Motor neuron (in vitro differentiated cells): Measurements from ENCODE around the gene SBF2. TPM values are rescaled to one million over a fixed set of nuclear protein-coding genes. Genes with fewer than 3 reads are reported as not detected.

Experiments used
- ATAC-seq, 8 experiments: fragments of 200-7000 bp; cut with Tn5 transposase; replicated peaks in 6 of 8; 2 replicates each; pipeline ENCODE4 v1.8.0; 2021; ENCODE audit warnings: mild to moderate bottlenecking in 8 of 8, moderate library complexity in 8 of 8
- H3K27ac ChIP-seq, 2 donors: fragments of 250-450 bp; sonication (Bioruptor Pico); 2 replicates each; pipeline ENCODE4 v1.9.0; 2021; ENCODE audit warnings: antibody characterized with exemption in 2 of 2, mild to moderate bottlenecking in 2 of 2, moderate library complexity in 1 of 2
- H3K4me1 ChIP-seq, 2 donors: fragments of 250-450 bp; sonication (Bioruptor Pico); replicated peaks in 1 of 2; 2 replicates each; pipeline ENCODE4 v1.6.1; 2021; ENCODE audit warnings: antibody characterized with exemption in 2 of 2, mild to moderate bottlenecking in 2 of 2, moderate library complexity in 1 of 2
- H3K4me3 ChIP-seq, 5 donors: fragments of 250-450 bp; sonication (Bioruptor Pico); 2 replicates each; pipeline ENCODE4 v1.9.0; 2021; ENCODE audit warnings: antibody characterized with exemption in 5 of 5, mild to moderate bottlenecking in 5 of 5, moderate library complexity in 4 of 5
- WGBS, 10 experiments: fragments of 450-650 bp; shearing (Covaris generic); methylation state at CpG; one replicate each; pipeline ENCODE4 v1.0.0; 2022; 5-methylcytosine and 5-hydroxymethylcytosine counted together
- in situ Hi-C, 9 experiments: fragments of 400-800 bp; cut with MboI; loops; one replicate each; pipeline ENCODE4 v1.15.0; 2021; ENCODE audit warnings: low sequenced_read_pairs in 9 of 9, low pct_unique_long_range_greater_than_20kb in 2 of 9; ENCODE audit not compliant: unreplicated experiment in 9 of 9
- total RNA-seq, 8 experiments: library from RNA; unstranded; fragments of 300-600 nt; gene quantifications; 2 replicates each; pipeline versions ENCODE4 v1.2.3 to v1.2.4, GENCODE V29; 2022

SBF2 gene
- 10 to 100 TPM; 31.8 to 66.3 (median 44.6) TPM for total RNA-seq

- ATAC-seq, result peak; percentile 79 to 92 (median 86)
- Histone ChIP-seq H3K4me3 (peak within 1 kb of the TSS; percentile 79 to 99 (median 91)), H3K4me1 (peaks cover 0 to 4% of the 10 kb centered on the region in 2 donors), H3K27ac (peak within 1 kb of the TSS; percentile 61 to 85)
- in situ Hi-C loops, result loop anchor here in 2 of 9 experiments (10.0 to 25.0 kb wide), 2 partner anchors 79 to 531 kb away; no protein-coding TSS in a partner anchor
- WGBS, 10 experiments, result 0 to 14% (median 0%) methylated on average over 1 to 8 of the region's 81 CpGs; no CpG with 5 or more reads in 4 of the 10 experiments
Measured at GRCh38 chr11:10293423-10294289, at the start of gene SBF2. Gene SBF2, minus strand, starts transcription at chr11:10294219. Its CDS starts 150 bp downstream, at chr11:10294069.

DNA sequence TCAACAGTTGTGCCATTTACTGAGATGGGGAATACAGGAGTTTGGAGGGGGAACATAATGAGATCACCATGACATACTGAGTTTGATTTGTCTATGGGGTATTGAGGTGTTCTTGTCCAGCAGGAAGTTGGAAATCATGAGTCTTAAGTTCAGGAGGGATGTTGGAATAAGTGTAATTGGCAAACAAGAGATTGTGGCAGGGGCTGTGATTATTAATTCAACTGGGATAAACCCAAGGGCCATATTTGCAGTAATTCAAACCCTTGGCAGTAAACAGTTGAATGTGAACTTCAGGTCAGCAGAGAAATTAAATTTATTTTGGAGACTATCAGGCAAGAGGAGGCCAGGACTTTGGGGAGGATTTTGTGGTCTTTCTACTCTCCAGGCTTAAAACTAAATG lies 44.3 kb upstream of the SBF2 start:
- in situ Hi-C loops, result no loop called here
- H3K4me1 ChIP-seq, result no peaks in the 10 kb centered on the region

GRCh38 chr11:10333490-10333889 lies 39.5 kb upstream of the SBF2 start:
- H3K4me1 ChIP-seq, result no peaks in the 10 kb centered on the region
- no peak for ATAC-seq
- no peak overlapping the region for H3K4me3 ChIP-seq
- in situ Hi-C loops, result no loop called here
- no peak overlapping the region for H3K27ac ChIP-seq
- WGBS, 10 experiments, result 17 to 100% (median 63%) methylated on average over 1 of the region's 1 CpG; no CpG with 5 or more reads in 4 of the 10 experiments

More for the DNA sequence above, 44.3 kb upstream of the SBF2 start:
- no peak overlapping the region for H3K27ac ChIP-seq
- ATAC-seq, result no peak
- no peak overlapping the region for H3K4me3 ChIP-seq

DNA sequence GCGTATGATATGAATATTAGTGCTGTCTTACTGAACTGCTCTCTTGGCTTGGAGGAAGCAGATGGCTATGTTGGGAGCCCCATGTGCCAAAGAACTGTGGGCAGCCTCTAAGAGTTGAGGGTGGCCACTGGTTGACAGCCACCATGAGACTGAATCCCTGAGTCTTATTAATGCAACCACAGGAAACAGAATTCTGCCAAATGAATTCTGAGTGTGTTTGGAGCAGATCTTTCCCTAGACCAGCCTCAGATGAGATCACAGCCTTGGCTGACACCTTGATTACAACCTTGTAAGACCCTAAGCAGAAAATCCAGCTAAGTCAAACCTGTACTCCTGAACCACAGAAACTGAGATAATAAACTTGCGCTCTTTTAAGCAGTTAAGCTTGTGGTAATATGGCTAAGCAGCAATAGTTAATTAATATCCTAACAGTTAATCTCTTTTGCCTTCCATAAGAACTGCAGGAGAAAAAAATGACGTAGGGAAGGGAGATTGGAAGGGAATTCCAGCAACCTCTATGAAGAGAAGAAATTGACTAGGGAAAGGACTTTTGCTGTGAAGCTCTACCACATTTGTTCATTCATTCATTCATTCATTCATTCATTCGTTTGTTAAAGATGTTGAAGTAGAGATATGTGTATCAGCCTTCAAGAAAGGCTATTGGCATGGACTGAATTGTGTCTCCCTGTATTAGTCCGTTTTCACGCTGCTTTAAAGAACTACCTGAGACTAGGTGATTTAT lies 37.7 kb upstream of the SBF2 start:
- H3K4me3 ChIP-seq, result no peak overlapping the region
- 63 to 100% (median 84%) methylated on average over 2 to 6 of the region's 6 CpGs for WGBS, 10 experiments
- no peak overlapping the region for H3K27ac ChIP-seq
- ATAC-seq, result no peak
- no peaks in the 10 kb centered on the region for H3K4me1 ChIP-seq
- in situ Hi-C loops, result no loop called here

GRCh38 chr11:10329935-10330334 lies 35.9 kb upstream of the SBF2 start:
- no peak for ATAC-seq
- no peak overlapping the region for H3K27ac ChIP-seq

DNA sequence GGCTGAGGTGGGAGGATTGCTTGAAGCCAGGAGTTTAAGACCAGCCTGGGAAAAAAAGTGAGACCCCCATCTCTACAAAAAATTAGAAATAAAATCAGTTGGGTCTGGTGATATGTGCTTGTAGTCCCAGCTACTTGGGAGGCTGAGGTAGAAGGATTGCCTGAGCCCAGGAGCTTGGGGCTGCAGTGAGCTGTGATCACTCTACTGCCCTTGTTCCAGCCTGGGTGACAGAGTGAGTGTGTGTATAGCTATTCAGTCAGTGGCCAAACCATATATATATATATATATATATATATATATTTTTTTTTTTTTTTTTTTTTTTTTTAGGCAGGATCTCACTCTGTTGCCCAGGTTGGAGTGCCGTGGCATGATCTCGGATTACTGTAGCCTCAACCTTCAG lies 35.3 kb upstream of the SBF2 start:
- WGBS, 10 experiments, result 80% methylated on average over 2 of the region's 2 CpGs; no CpG with 5 or more reads in 9 of the 10 experiments
- Histone ChIP-seq H3K4me3 (no peak overlapping the region), H3K27ac (no peak overlapping the region), H3K4me1 (no peaks in the 10 kb centered on the region)
- in situ Hi-C loops, result no loop called here
- ATAC-seq, result no peak

More at GRCh38 chr11:10329935-10330334, 35.9 kb upstream of the SBF2 start:
- Histone ChIP-seq H3K4me3 (no peak overlapping the region), H3K4me1 (no peaks in the 10 kb centered on the region)
- in situ Hi-C loops, result no loop called here
- 8 to 100% (median 63%) methylated on average over 1 to 2 of the region's 2 CpGs for WGBS, 10 experiments

DNA sequence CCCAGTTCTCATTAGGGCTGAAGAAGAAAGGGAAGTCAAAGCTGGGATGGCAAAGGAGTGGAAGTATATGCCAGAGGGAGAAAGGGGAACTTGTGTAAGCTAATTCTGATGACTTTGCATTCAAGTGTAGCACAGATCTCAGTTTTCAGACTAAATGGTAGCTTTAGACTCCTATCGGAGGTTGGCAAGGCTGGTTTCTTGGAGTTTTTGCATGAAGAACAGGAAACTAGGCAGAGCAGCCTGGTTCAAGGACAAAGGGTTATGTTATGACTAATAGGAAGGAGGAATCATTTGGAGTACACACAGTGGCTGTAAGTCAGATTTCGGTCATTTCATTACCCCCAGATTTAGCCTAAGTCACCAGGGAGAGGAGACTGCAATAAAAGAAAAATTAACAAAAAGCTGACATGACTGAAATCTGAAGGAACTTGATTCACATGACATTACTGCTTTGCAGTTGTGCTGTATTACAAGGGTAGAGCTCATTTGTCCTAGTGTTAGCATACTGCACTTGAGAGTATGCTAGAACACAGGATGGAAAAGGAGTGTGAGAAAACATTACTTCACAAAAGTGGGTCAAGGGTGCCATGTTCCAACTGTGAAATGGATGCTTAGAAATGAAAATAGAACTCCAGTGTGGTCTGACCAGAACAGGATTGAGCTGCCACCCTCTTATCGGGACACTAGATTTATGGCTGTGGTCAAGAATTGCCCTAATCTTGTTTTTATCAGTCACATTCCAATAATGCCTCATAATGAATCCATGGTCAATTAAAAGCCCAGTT lies 34.5 kb upstream of the SBF2 start:
- Histone ChIP-seq H3K27ac (no peak overlapping the region), H3K4me3 (no peak overlapping the region), H3K4me1 (no peaks in the 10 kb centered on the region)
- ATAC-seq, result no peak
- in situ Hi-C loops, result no loop called here
- WGBS, 10 experiments, result 30 to 95% (median 62%) methylated on average over 1 to 3 of the region's 3 CpGs; no CpG with 5 or more reads in 1 of the 10 experiments

- in situ Hi-C loops, result no loop called here
- Histone ChIP-seq H3K4me1 (peaks cover 0 to 2% of the 10 kb centered on the region in 2 donors), H3K4me3 (no peak overlapping the region), H3K27ac (no peak overlapping the region)
- ATAC-seq, result no peak
Measured at GRCh38 chr11:10327254-10327653, 33.2 kb upstream of the SBF2 start.

DNA sequence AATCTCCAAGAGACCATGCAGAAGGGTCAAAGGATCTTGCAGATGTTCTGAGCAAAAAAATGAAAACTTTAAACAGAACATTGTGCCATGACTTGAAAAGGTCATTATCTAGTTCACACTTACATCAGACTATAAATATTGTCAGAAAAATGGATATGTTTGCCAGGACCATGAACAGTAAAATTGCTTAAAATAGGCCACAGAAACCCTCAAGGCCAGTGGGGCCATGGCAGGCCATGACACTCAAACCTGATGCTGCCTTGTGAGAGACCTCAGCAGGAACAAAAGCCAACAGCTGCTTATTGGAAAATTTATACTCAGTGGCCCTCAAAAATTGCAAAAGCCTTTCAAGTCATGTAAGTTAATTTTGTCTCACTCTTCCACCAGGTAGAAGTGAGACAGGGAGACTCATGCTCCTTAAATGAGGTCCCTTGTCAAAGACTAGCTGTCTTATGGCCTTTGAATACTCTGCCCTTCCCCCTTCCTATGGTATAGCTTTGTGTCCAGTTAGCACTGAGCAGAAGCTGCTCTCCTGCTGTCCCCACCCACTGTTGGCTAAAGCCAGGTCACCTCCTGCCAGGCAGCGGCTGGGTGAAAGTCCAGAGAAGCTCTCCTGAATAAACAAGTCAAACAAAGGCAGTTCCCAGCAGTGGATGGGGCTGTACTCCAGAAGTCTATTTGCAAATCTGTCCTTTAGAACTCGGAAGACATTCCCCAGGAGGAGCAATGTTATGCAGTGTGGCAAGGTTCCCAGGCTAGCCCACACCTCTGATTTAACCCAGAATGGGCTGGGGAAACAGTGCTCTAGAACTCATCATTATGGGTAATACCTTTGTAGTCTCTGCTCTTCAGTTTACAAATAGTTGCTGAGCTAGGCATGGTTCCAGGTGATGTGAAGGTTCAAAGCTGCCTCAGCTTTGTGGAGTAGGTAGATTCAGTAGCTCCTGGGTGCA lies 32.3 kb upstream of the SBF2 start:
- H3K4me3 ChIP-seq, result no peak overlapping the region
- in situ Hi-C loops, result no loop called here
- ATAC-seq, result peak in 3 of 8 experiments; percentile 41 to 63 (median 60)
- no peak overlapping the region for H3K27ac ChIP-seq
- H3K4me1 ChIP-seq, result peaks cover 0 to 2% of the 10 kb centered on the region in 2 donors
- 0 to 50% (median 40%) methylated on average over 1 to 2 of the region's 2 CpGs; no CpG with 5 or more reads in 5 of the 10 experiments for WGBS, 10 experiments

DNA sequence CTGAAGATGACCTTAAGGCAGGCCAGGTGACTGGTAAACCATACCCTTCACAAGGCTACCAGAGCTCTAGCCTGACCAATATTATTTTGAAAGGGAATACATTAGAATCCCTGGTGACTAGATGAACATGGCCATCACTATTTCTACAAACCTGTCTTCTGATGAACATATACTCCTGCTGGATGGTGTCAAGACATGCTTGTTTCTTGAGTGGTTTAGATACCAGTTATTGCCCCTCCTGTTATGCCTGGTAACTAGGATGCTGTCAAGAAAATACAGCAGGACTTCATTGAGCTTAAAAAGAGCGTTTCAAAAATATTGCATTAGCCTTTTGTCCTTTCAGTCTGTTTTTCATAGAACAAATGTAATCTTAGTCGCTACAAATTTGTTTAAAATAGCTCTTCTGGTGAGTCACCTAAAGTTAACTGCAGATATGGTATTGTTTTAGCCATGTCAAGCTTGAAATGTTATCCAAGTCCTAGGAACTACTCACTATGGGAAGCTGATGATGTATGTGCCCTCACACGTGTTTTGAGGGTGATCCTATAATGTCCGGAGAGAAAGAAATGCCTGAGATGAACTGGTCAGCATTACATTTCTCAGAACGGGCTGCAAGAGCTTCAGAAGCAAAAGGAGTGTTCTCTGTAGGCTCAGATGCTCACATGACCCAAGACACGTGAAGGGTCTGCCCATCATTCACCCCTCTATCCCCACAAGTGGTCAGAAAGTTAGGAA lies 31.4 kb upstream of the SBF2 start:
- WGBS, 10 experiments, result 0 to 86% (median 36%) methylated on average over 2 to 6 of the region's 6 CpGs; no CpG with 5 or more reads in 2 of the 10 experiments
- Histone ChIP-seq H3K27ac (no peak overlapping the region), H3K4me1 (peaks cover 0 to 2% of the 10 kb centered on the region in 2 donors), H3K4me3 (no peak overlapping the region)
- no peak for ATAC-seq
- in situ Hi-C loops, result no loop called here

GRCh38 chr11:10324474-10324873 lies 30.5 kb upstream of the SBF2 start:
- in situ Hi-C loops, result loop anchor here in 4 of 9 experiments (25.0 kb wide), 3 partner anchors 112 to 562 kb away; no protein-coding TSS in a partner anchor
- no peak for ATAC-seq
- 50 to 100% (median 79%) methylated on average over 1 to 3 of the region's 3 CpGs; no CpG with 5 or more reads in 3 of the 10 experiments for WGBS, 10 experiments
- Histone ChIP-seq H3K4me3 (no peak overlapping the region), H3K27ac (no peak overlapping the region), H3K4me1 (peaks cover 0 to 2% of the 10 kb centered on the region in 2 donors)
